WTC11 (cell line): ENCODE data around the gene P2RX1. TPM values are rescaled to one million over a fixed set of nuclear protein-coding genes. Genes with fewer than 3 reads are reported as not detected.

Experiments used
- ATAC-seq: fragments of 200-7000 bp; cut with Tn5 transposase; 2 replicates; pipeline ENCODE4 v1.10.0; 2021; ENCODE audit warnings: mild to moderate bottlenecking, moderate library complexity
- CTCF ChIA-PET: fragments of 300-600 bp; sonication (Branson Sonifier 250); formaldehyde crosslinking; loops from one replicate; lab custom pipeline; 2021; ENCODE audit warnings: antibody characterized with exemption; lab: Charles Lee
- POLR2A ChIA-PET: fragments of 350-600 bp; sonication (Branson Sonifier 250); formaldehyde crosslinking; loops from one replicate; lab custom pipeline; 2021; ENCODE audit warnings: antibody characterized with exemption; lab: Charles Lee
- DNase-seq: peaks from one replicate; pipeline ENCODE4 v3.0.0; 2021; ENCODE audit warnings: low spot score
- H3K27ac Mint-ChIP-seq: 2 replicates; pipeline ENCODE4 v1.8.0; 2021; ENCODE audit warnings: mixed read lengths
- H3K27me3 Mint-ChIP-seq: 2 replicates; pipeline ENCODE4 v1.8.0; 2021; ENCODE audit warnings: low read depth, mild to moderate bottlenecking, moderate library complexity, mixed read lengths
- H3K36me3 Mint-ChIP-seq: 2 replicates; pipeline ENCODE4 v1.8.0; 2021; ENCODE audit warnings: mixed read lengths
- H3K4me1 Mint-ChIP-seq: 2 replicates; pipeline ENCODE4 v1.8.0; 2022; ENCODE audit warnings: mixed read lengths
- H3K4me3 Mint-ChIP-seq: 2 replicates; pipeline ENCODE4 v1.8.0; 2021; ENCODE audit warnings: mild to moderate bottlenecking, moderate library complexity, mixed read lengths
- H3K9me3 Mint-ChIP-seq: 2 replicates; pipeline ENCODE4 v1.8.0; 2021; ENCODE audit warnings: mixed read lengths
- ATF1 ChIP-seq: sonication (generic); formaldehyde crosslinking; IDR thresholded peaks from 2 replicates; pipeline ENCODE4 v1.8.1; 2023; ENCODE audit warnings: mild to moderate bottlenecking, moderate library complexity, missing genetic modification reagents
- CREM ChIP-seq: sonication (generic); formaldehyde crosslinking; IDR thresholded peaks from 2 replicates; pipeline ENCODE4 v1.8.1; 2022; ENCODE audit warnings: mild to moderate bottlenecking, missing genetic modification reagents, moderate library complexity
- E2F4 ChIP-seq: sonication (generic); formaldehyde crosslinking; IDR thresholded peaks from 2 replicates; pipeline ENCODE4 v1.8.1; 2022; ENCODE audit warnings: low read depth, mild to moderate bottlenecking, moderate library complexity, missing genetic modification reagents, borderline replicate concordance
- E2F5 ChIP-seq: sonication (generic); formaldehyde crosslinking; IDR thresholded peaks from 2 replicates; pipeline ENCODE4 v1.8.1; 2022; ENCODE audit warnings: mild to moderate bottlenecking, moderate library complexity, missing genetic modification reagents
- EMX1 ChIP-seq: fragments of 250-450 bp; sonication (Bioruptor Pico); IDR thresholded peaks from 2 replicates; pipeline ENCODE4 v1.8.0; 2021; ENCODE audit warnings: mild to moderate bottlenecking
- FOXP4 ChIP-seq: sonication (generic); formaldehyde crosslinking; IDR thresholded peaks from 2 replicates; pipeline ENCODE4 v1.8.0; 2022; ENCODE audit warnings: mild to moderate bottlenecking, missing genetic modification reagents
- NFE2L1 ChIP-seq: sonication (generic); formaldehyde crosslinking; IDR thresholded peaks from 2 replicates; pipeline ENCODE4 v1.8.1; 2023; ENCODE audit warnings: missing genetic modification reagents
- PREB ChIP-seq: sonication (generic); formaldehyde crosslinking; IDR thresholded peaks from 2 replicates; pipeline ENCODE4 v1.8.1; 2022; ENCODE audit warnings: mild to moderate bottlenecking, missing genetic modification reagents, moderate library complexity, borderline replicate concordance
- PRRX2 ChIP-seq: fragments of 250-450 bp; sonication (Bioruptor Pico); IDR thresholded peaks from 2 replicates; pipeline ENCODE4 v1.8.0; 2021; ENCODE audit warnings: mild to moderate bottlenecking
- RELA ChIP-seq: sonication (generic); formaldehyde crosslinking; IDR thresholded peaks from 2 replicates; pipeline ENCODE4 v1.8.1; 2022; ENCODE audit warnings: missing genetic modification reagents, mild to moderate bottlenecking, borderline replicate concordance
- SOX15 ChIP-seq: fragments of 250-450 bp; sonication (Bioruptor Pico); IDR thresholded peaks from 2 replicates; pipeline ENCODE4 v1.9.0; 2021; ENCODE audit warnings: mild to moderate bottlenecking
- TCF7 ChIP-seq: sonication (generic); formaldehyde crosslinking; IDR thresholded peaks from 2 replicates; pipeline ENCODE4 v1.8.0; 2022; ENCODE audit warnings: mild to moderate bottlenecking, low read depth, missing genetic modification reagents, moderate library complexity
- TEAD1 ChIP-seq: sonication (generic); formaldehyde crosslinking; IDR thresholded peaks from 2 replicates; pipeline ENCODE4 v1.8.0; 2022; ENCODE audit warnings: mild to moderate bottlenecking, missing genetic modification reagents
- ZMAT4 ChIP-seq: fragments of 250-450 bp; sonication (Bioruptor Pico); IDR thresholded peaks from 2 replicates; pipeline ENCODE4 v1.9.0; 2021; ENCODE audit warnings: mild to moderate bottlenecking
- ZNF232 ChIP-seq: sonication (generic); formaldehyde crosslinking; IDR thresholded peaks from 2 replicates; pipeline ENCODE4 v1.8.0; 2022; ENCODE audit warnings: mild to moderate bottlenecking, missing genetic modification reagents
- ZNF317 ChIP-seq: sonication (generic); formaldehyde crosslinking; IDR thresholded peaks from 2 replicates; pipeline ENCODE4 v1.8.1; 2023; ENCODE audit warnings: low read depth, mild to moderate bottlenecking, moderate library complexity, missing genetic modification reagents, borderline replicate concordance
- ZNF423 ChIP-seq: fragments of 250-450 bp; sonication (Bioruptor Pico); IDR thresholded peaks from 2 replicates; pipeline ENCODE4 v2.1.2; 2022; ENCODE audit warnings: mild to moderate bottlenecking, moderate library complexity
- total RNA-seq: library from RNA; stranded (reverse); gene quantifications from 3 replicates; pipeline ENCODE4 v1.2.3, GENCODE V29; 2021
- TF ChIP-seq, protein P1 (sequence below): sonication (generic); formaldehyde crosslinking; conservative IDR thresholded peaks from 2 replicates; pipeline ENCODE4 v1.8.1; 2022; ENCODE audit warnings: mild to moderate bottlenecking, missing genetic modification reagents
- TF ChIP-seq, protein P2 (sequence below): fragments of 200-600 bp; IDR thresholded peaks from 2 replicates; pipeline ENCODE4 v1.8.0; 2022; ENCODE audit warnings: antibody characterized with exemption
- TF ChIP-seq, protein P3 (sequence below): fragments of 250-450 bp; sonication (Bioruptor Pico); conservative IDR thresholded peaks from 2 replicates; pipeline ENCODE4 v1.9.0; 2021; ENCODE audit warnings: mild to moderate bottlenecking
- TF ChIP-seq, protein P4 (sequence below): sonication (generic); formaldehyde crosslinking; IDR thresholded peaks from 2 replicates; pipeline ENCODE4 v1.8.1; 2023; ENCODE audit warnings: mild to moderate bottlenecking, missing genetic modification reagents

The P2RX1 gene
- total RNA-seq, 1 experiment from 2014 or later, result 0.07 TPM

GRCh38 chr17:3897731-3898130 is 18.5 kb downstream of the P2RX1 start:
- POLR2A ChIA-PET, result no interaction called here
- peaks cover 9% of the 10 kb centered on the region for H3K4me1 Mint-ChIP-seq
- CTCF ChIA-PET, result interaction anchor here (1.0 to 1.6 kb wide), 2 partner anchors 11 to 52 kb away, joined by 3 to 4 read pairs; partner anchors contain the start of gene NCBP3
- DNase-seq, result no peak
- no peak for ATAC-seq
- H3K27me3 Mint-ChIP-seq, result peaks cover 2% of the 10 kb centered on the region; the same call in 1 of the 2 replicates
- no peak overlapping the region for H3K27ac Mint-ChIP-seq
- H3K9me3 Mint-ChIP-seq, result no peaks in the 10 kb centered on the region
- H3K36me3 Mint-ChIP-seq, result no peaks in the 10 kb centered on the region
- no peak overlapping the region for H3K4me3 Mint-ChIP-seq
- TF ChIP-seq, protein P1, sequence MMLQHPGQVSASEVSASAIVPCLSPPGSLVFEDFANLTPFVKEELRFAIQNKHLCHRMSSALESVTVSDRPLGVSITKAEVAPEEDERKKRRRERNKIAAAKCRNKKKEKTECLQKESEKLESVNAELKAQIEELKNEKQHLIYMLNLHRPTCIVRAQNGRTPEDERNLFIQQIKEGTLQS (CRISPR knock-in tag), result no peak
- TF ChIP-seq SOX15 (CRISPR knock-in tag), result no peak
- no peak for TF ChIP-seq RELA (CRISPR knock-in tag)
- no peak for TF ChIP-seq EMX1 (CRISPR knock-in tag)
- TF ChIP-seq PRRX2 (CRISPR knock-in tag), result no peak
- no peak for TF ChIP-seq ZMAT4 (CRISPR knock-in tag)
- no peak for TF ChIP-seq ZNF232 (CRISPR knock-in tag)
- no peak for TF ChIP-seq ZNF317
- TF ChIP-seq, protein P2, sequence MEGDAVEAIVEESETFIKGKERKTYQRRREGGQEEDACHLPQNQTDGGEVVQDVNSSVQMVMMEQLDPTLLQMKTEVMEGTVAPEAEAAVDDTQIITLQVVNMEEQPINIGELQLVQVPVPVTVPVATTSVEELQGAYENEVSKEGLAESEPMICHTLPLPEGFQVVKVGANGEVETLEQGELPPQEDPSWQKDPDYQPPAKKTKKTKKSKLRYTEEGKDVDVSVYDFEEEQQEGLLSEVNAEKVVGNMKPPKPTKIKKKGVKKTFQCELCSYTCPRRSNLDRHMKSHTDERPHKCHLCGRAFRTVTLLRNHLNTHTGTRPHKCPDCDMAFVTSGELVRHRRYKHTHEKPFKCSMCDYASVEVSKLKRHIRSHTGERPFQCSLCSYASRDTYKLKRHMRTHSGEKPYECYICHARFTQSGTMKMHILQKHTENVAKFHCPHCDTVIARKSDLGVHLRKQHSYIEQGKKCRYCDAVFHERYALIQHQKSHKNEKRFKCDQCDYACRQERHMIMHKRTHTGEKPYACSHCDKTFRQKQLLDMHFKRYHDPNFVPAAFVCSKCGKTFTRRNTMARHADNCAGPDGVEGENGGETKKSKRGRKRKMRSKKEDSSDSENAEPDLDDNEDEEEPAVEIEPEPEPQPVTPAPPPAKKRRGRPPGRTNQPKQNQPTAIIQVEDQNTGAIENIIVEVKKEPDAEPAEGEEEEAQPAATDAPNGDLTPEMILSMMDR, result no peak
- no peak for TF ChIP-seq E2F4
- TF ChIP-seq, protein P3, sequence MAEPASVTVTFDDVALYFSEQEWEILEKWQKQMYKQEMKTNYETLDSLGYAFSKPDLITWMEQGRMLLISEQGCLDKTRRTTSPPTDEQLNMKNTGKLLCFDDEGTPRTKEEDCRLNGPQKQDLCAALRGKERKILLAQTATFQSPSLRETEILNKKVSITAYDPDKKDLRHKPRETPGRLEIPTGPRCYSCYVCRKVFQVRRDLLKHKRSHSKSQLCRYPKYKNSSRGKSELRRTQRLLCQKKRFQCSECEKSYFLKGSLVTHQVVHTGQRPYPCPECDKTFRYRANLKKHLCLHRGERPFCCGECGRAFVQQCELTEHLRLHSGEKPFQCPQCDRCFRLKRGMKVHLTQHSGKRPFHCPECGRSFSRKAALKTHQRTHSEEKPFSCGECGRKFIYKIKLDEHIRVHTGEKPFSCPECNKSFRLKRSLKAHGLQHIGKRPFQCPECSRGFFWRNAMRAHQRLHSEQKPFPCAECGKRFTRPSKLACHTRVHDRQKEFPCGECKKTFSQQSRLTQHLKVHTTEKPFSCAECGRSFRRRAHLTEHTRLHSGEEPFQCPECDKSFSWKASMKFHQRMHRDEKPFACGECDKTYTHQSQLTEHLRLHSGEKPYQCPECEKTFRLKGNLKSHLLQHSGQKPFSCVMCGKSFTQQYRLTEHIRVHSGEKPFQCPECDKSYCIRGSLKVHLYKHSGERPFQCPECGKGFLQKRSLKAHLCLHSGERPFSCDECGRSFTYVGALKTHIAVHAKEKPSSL (CRISPR knock-in tag), result no peak
- no peak for TF ChIP-seq ATF1 (CRISPR knock-in tag)
- TF ChIP-seq ZNF423, result no peak

GRCh38 chr17:3896968-3897235 is 19.4 kb downstream of the P2RX1 start:
- Mint-ChIP-seq H3K9me3 (no peaks in the 10 kb centered on the region), H3K27me3 (peaks cover 2% of the 10 kb centered on the region; the same call in 1 of the 2 replicates), H3K4me3 (no peak overlapping the region), H3K27ac (no peak overlapping the region), H3K4me1 (peaks cover 9% of the 10 kb centered on the region), H3K36me3 (no peaks in the 10 kb centered on the region)
- TF ChIP-seq E2F4 (no peak), TCF7 (CRISPR knock-in tag) (no peak), E2F5 (no peak), NFE2L1 (CRISPR knock-in tag) (no peak), ZNF317 (no peak), PREB (CRISPR knock-in tag) (no peak), FOXP4 (CRISPR knock-in tag) (no peak), TEAD1 (CRISPR knock-in tag) (no peak), CREM (CRISPR knock-in tag) (no peak)
- TF ChIP-seq, protein P4, sequence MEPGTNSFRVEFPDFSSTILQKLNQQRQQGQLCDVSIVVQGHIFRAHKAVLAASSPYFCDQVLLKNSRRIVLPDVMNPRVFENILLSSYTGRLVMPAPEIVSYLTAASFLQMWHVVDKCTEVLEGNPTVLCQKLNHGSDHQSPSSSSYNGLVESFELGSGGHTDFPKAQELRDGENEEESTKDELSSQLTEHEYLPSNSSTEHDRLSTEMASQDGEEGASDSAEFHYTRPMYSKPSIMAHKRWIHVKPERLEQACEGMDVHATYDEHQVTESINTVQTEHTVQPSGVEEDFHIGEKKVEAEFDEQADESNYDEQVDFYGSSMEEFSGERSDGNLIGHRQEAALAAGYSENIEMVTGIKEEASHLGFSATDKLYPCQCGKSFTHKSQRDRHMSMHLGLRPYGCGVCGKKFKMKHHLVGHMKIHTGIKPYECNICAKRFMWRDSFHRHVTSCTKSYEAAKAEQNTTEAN (CRISPR knock-in tag), result no peak
- CTCF ChIA-PET, result interaction anchor here (1.0 to 1.6 kb wide), 2 partner anchors 12 to 51 kb away, joined by 3 to 4 read pairs; partner anchors contain the start of gene NCBP3
- DNase-seq (no peak), ATAC-seq (no peak)
- POLR2A ChIA-PET, result no interaction called here
